OCI-LY1 (cell line): ENCODE measurements around the gene NCS1.
"Not testable (repeated sequence)": the region's sequence is repeated elsewhere in the genome, so short reads cannot be mapped to it uniquely, and the experiment has no call there.

Source experiments
- H2AFZ ChIP-seq: fragments of 200-600 bp; sonication (generic), shearing (Covaris generic); 2 replicates; pipeline ENCODE4 v1.6.0; 2014; ENCODE audit warnings: antibody characterized with exemption, mild to moderate bottlenecking, low read length
- H3F3A ChIP-seq: fragments of 200-600 bp; sonication (generic), shearing (Covaris generic); 2 replicates; pipeline ENCODE4 v1.6.0; 2014; ENCODE audit warnings: mild to moderate bottlenecking, antibody characterized with exemption, low read length, moderate library complexity; ENCODE audit not compliant: insufficient read depth
- H3K27ac ChIP-seq: fragments of 200-600 bp; sonication (generic); 2 replicates; pipeline ENCODE4 v1.5.1; 2014; ENCODE audit warnings: low read length, mixed run types, mild to moderate bottlenecking, low read depth; ENCODE audit not compliant: poor library complexity, severe bottlenecking
- H3K27me3 ChIP-seq: fragments of 200-600 bp; sonication (generic); 2 replicates; pipeline ENCODE4 v1.6.0; 2014; ENCODE audit warnings: antibody characterized with exemption, mild to moderate bottlenecking, low read length, moderate library complexity; ENCODE audit not compliant: insufficient read depth
- H3K36me3 ChIP-seq: fragments of 200-600 bp; sonication (generic); 2 replicates; pipeline ENCODE4 v1.6.1; 2014; ENCODE audit warnings: mild to moderate bottlenecking, antibody characterized with exemption, low read length, moderate library complexity, mixed read lengths; ENCODE audit not compliant: insufficient read depth
- H3K4me1 ChIP-seq: fragments of 200-600 bp; sonication (generic); 2 replicates; pipeline ENCODE4 v1.5.1; 2014; ENCODE audit warnings: mild to moderate bottlenecking, low read length, moderate library complexity; ENCODE audit not compliant: insufficient read depth, severe bottlenecking
- H3K4me2 ChIP-seq: fragments of 200-600 bp; sonication (generic), shearing (Covaris generic); 2 replicates; pipeline ENCODE4 v1.6.1; 2014; ENCODE audit warnings: low read length
- H3K4me3 ChIP-seq: fragments of 200-600 bp; sonication (generic); 2 replicates; pipeline ENCODE4 v1.5.1; 2014; ENCODE audit warnings: low read length, low read depth, mild to moderate bottlenecking, mixed read lengths; ENCODE audit not compliant: poor library complexity, severe bottlenecking
- H3K79me2 ChIP-seq: fragments of 200-600 bp; shearing (Covaris generic); 2 replicates; pipeline ENCODE4 v1.6.1; 2016; ENCODE audit warnings: mixed run types, low read length, mixed read lengths; ENCODE audit not compliant: insufficient read depth
- H3K9ac ChIP-seq: fragments of 200-600 bp; sonication (generic), shearing (Covaris generic); 2 replicates; pipeline ENCODE4 v1.6.1; 2014; ENCODE audit warnings: mild to moderate bottlenecking, low read length, mixed read lengths
- H3K9me2 ChIP-seq: fragments of 200-600 bp; sonication (generic), shearing (Covaris generic); 2 replicates; pipeline ENCODE4 v1.6.1; 2014; ENCODE audit warnings: low read depth, mild to moderate bottlenecking, low read length, mixed read lengths
- H3K9me3 ChIP-seq: fragments of 200-600 bp; shearing (Covaris generic); 2 replicates; pipeline ENCODE4 v1.6.1; 2014; ENCODE audit warnings: low read length, mixed read lengths
- H4K20me1 ChIP-seq: fragments of 200-600 bp; sonication (generic), shearing (Covaris generic); 2 replicates; pipeline ENCODE4 v1.6.0; 2016; ENCODE audit warnings: mild to moderate bottlenecking, low read length; ENCODE audit not compliant: insufficient read depth
- CTCF ChIP-seq: fragments of 200-600 bp; sonication (generic), shearing (Covaris generic); IDR thresholded peaks from 2 replicates; pipeline ENCODE4 v1.5.1; 2017; ENCODE audit warnings: mild to moderate bottlenecking, antibody characterized with exemption, low read length, moderate library complexity, mixed read lengths
- EZH2 ChIP-seq: fragments of 200-600 bp; sonication (generic), shearing (Covaris generic); IDR thresholded peaks from 2 replicates; pipeline ENCODE4 v1.8.0; 2017; ENCODE audit warnings: borderline replicate concordance, mixed run types, mild to moderate bottlenecking, antibody characterized with exemption, low read length, moderate library complexity, mixed read lengths

NCS1 gene

GRCh38 chr9:130254747-130255630, 82.8 kb downstream of the NCS1 start:
- Histone ChIP-seq H3K4me3 (no peak overlapping the region), H2AFZ (no peak overlapping the region), H3K9ac (no peak overlapping the region), H3K79me2 (no peaks in the 10 kb centered on the region), H3K27ac (no peak overlapping the region), H3K4me1 (no peaks in the 10 kb centered on the region), H3K9me2 (no peaks in the 10 kb centered on the region), H3K9me3 (peaks cover 3% of the 10 kb centered on the region; the same call in 1 of the 2 replicates), H3K4me2 (no peak overlapping the region), H3F3A (no peaks in the 10 kb centered on the region), H3K27me3 (no peaks in the 10 kb centered on the region; the same call in 1 of the 2 replicates), H4K20me1 (no peaks in the 10 kb centered on the region), H3K36me3 (no peaks in the 10 kb centered on the region; the same call in 1 of the 2 replicates)
- no peak for TF ChIP-seq CTCF
- no peak for TF ChIP-seq EZH2

- no peaks in the 10 kb centered on the region; the same call in 1 of the 2 replicates for H3K27me3 ChIP-seq
- H2AFZ ChIP-seq, result no peak overlapping the region
- TF ChIP-seq CTCF, result no peak
- no peak for TF ChIP-seq EZH2
- H3K4me1 ChIP-seq, result no peaks in the 10 kb centered on the region
- H3K9ac ChIP-seq, result no peak overlapping the region
- H3K4me2 ChIP-seq, result no peak overlapping the region
- H3K9me3 ChIP-seq, result peaks cover 3% of the 10 kb centered on the region; the same call in 1 of the 2 replicates
- no peak overlapping the region for H3K27ac ChIP-seq
- no peak overlapping the region for H3K4me3 ChIP-seq
- H3K36me3 ChIP-seq, result no peaks in the 10 kb centered on the region; the same call in 1 of the 2 replicates
- no peaks in the 10 kb centered on the region for H4K20me1 ChIP-seq
- no peaks in the 10 kb centered on the region for H3K79me2 ChIP-seq
- H3K9me2 ChIP-seq, result no peaks in the 10 kb centered on the region
- no peaks in the 10 kb centered on the region for H3F3A ChIP-seq
Observed at GRCh38 chr9:130255631-130256134, 83.5 kb downstream of the NCS1 start.

GRCh38 chr9:130256644-130257043, 84.4 kb downstream of the NCS1 start:
- H3K27me3 ChIP-seq, result no peaks in the 10 kb centered on the region; the same call in 1 of the 2 replicates
- H3K4me1 ChIP-seq, result no peaks in the 10 kb centered on the region
- H3F3A ChIP-seq, result no peaks in the 10 kb centered on the region
- no peak overlapping the region for H3K9ac ChIP-seq
- H3K9me3 ChIP-seq, result no peaks in the 10 kb centered on the region
- H2AFZ ChIP-seq, result no peak overlapping the region
- no peak overlapping the region for H3K4me3 ChIP-seq
- no peaks in the 10 kb centered on the region for H3K36me3 ChIP-seq
- no peaks in the 10 kb centered on the region for H3K79me2 ChIP-seq
- no peak overlapping the region for H3K27ac ChIP-seq
- no peaks in the 10 kb centered on the region for H3K9me2 ChIP-seq
- TF ChIP-seq CTCF, result no peak
- no peak for TF ChIP-seq EZH2
- no peaks in the 10 kb centered on the region for H4K20me1 ChIP-seq
- H3K4me2 ChIP-seq, result no peak overlapping the region

GRCh38 chr9:130258137-130258536, 85.9 kb downstream of the NCS1 start:
- H3K27me3 ChIP-seq, H3K9ac ChIP-seq, H4K20me1 ChIP-seq, H3F3A ChIP-seq, H3K4me3 ChIP-seq, H3K79me2 ChIP-seq, H3K4me1 ChIP-seq, H3K27ac ChIP-seq, H3K9me3 ChIP-seq, H3K9me2 ChIP-seq, H3K4me2 ChIP-seq, H2AFZ ChIP-seq, H3K36me3 ChIP-seq: not testable (repeated sequence)
